ENCODE data around the gene MEST.

The MEST gene

DNA sequence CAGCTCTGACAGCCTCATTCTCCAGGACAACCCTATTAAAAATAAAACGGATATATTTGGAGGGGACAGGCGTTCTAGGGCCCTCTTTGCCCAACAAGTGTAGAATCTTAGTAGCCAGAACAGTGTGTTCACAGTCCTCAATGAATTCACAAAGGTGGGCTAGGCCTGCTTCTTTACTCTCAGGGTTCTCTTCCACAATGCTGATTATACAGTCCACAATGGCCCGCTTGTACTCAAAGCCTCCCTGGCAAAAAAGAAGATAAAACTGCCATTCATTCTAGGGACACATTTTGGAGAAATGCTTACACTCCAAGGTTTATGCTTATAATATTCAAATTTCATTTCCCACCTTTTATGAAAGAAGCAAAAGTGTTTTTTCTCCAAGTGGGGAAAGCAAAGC lies 62.6 kb downstream of the MEST start:
- TF ChIP-seq CTCF (IDR thresholded peaks at IDR 0.05; ENCODE audit: borderline replicate concordance, insufficient read depth, low read depth, low read length) = no peak
- H3K4me3 ChIP-seq (ENCODE audit: low read depth, low read length) = no peak overlapping the region

Measured in GM12875 (cell line).